HG03442 (cell line): ENCODE data around the gene CLEC4C.
"Not testable (repeated sequence)": the region's sequence is repeated elsewhere in the genome, so short reads cannot be mapped to it uniquely, and the experiment has no call there.

ENCODE experiments used
- ATAC-seq: cut with Tn5 transposase; IDR thresholded peaks from one replicate; pipeline ENCODE4 v1.9.1; 2021; ENCODE audit warnings: mild to moderate bottlenecking, moderate library complexity; ENCODE audit not compliant: unreplicated experiment

CLEC4C gene, protein sequence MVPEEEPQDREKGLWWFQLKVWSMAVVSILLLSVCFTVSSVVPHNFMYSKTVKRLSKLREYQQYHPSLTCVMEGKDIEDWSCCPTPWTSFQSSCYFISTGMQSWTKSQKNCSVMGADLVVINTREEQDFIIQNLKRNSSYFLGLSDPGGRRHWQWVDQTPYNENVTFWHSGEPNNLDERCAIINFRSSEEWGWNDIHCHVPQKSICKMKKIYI

DNA sequence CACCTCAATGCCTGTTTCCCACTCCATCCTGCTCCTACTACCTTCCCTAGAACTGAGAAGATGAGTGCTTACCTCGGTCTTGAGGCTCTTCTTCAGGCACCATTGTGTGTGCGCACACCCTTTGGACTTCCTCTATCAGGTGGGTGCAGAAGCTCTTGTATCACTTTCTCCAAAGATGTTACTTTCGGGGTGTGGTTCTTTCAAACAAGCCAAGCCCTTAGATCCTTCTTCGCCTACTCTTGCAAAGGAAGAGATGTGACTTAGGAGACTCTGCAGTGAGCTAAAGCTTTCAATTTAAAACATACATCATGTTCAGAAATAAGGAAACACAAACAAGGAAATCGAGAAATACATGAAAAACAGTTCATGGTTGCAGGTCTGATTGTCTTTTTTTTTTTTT is at the start of gene CLEC4C:
Gene CLEC4C (minus strand): TSS at position 130 of the 400 bp plus-strand sequence. CDS start 27 bp downstream, at position 103.
- no peak for ATAC-seq

GRCh38 chr12:7793211-7793610 is 46.0 kb upstream of the CLEC4C start:
- no peak for ATAC-seq

GRCh38 chr12:7788884-7789528 is 41.8 kb upstream of the CLEC4C start, which contains the start of gene NANOG:
NANOG (plus strand) TSS chr12:7789402; CDS start chr12:7789615, 213 bp downstream.
- not testable (repeated sequence) for ATAC-seq

- no peak for ATAC-seq
Measured at GRCh38 chr12:7788294-7788660, 41.1 kb upstream of the CLEC4C start.

- ATAC-seq: no peak
Measured at GRCh38 chr12:7787574-7788293, 40.6 kb upstream of the CLEC4C start.

- ATAC-seq: no peak
Measured at GRCh38 chr12:7784701-7785100, 37.5 kb upstream of the CLEC4C start.

- ATAC-seq: not testable (repeated sequence)
Measured at GRCh38 chr12:7783433-7783832, 36.3 kb upstream of the CLEC4C start.

GRCh38 chr12:7782055-7782454 is 34.9 kb upstream of the CLEC4C start:
- no peak for ATAC-seq

GRCh38 chr12:7781274-7781673 is 34.1 kb upstream of the CLEC4C start:
- no peak for ATAC-seq

DNA sequence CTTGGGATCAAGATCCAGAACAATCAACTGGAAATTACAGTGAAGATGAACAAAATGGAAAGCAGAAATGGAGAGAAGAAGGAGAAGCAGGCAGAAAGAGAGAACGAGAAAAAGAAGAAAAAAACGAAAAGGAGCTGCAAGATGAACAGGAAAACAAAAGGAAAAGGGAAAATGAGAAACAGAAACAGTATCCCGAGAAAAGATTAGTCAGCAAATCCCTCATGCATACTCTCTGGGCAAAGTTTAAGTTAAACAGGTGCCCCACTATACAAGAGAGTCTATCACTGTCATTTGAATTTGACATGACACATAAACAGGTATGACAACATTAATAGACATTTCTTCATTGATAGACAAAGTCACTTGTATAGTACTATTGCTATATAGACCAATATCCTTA is 22.8 kb upstream of the CLEC4C start:
- ATAC-seq: no peak

GRCh38 chr12:7758766-7759140 is 11.6 kb upstream of the CLEC4C start:
- ATAC-seq: no peak

GRCh38 chr12:7756993-7757392 is 9.8 kb upstream of the CLEC4C start:
- no peak for ATAC-seq

- ATAC-seq: not testable (repeated sequence)
Measured at GRCh38 chr12:7755668-7756067, 8.5 kb upstream of the CLEC4C start.

- ATAC-seq: not testable (repeated sequence)
Measured at GRCh38 chr12:7751941-7752922, 5.1 kb upstream of the CLEC4C start.

- no peak for ATAC-seq
Measured at GRCh38 chr12:7751394-7751793, 4.2 kb upstream of the CLEC4C start.

DNA sequence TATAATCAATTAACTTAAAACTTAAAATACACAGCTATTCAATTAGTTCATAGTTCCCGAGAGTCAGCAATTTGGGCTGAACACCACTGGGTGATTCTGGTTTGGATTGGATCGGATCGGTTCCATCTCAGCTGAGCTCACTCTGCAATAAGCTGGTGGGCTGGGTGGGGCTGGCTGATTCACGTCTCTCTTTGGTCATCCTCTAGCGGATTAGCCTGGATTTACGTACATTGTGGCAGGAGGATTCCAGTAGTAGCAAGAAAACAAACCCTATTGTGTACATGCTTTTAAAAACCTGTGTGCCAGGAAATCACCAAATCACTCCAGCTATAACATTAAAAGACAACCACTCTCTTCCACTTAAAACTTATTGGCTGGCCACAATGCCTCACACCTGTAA is 3.2 kb upstream of the CLEC4C start:
- no peak for ATAC-seq

GRCh38 chr12:7749442-7749841 is 2.3 kb upstream of the CLEC4C start:
- no peak for ATAC-seq

- ATAC-seq: no peak
Measured at GRCh38 chr12:7748852-7749251, 1.7 kb upstream of the CLEC4C start.

DNA sequence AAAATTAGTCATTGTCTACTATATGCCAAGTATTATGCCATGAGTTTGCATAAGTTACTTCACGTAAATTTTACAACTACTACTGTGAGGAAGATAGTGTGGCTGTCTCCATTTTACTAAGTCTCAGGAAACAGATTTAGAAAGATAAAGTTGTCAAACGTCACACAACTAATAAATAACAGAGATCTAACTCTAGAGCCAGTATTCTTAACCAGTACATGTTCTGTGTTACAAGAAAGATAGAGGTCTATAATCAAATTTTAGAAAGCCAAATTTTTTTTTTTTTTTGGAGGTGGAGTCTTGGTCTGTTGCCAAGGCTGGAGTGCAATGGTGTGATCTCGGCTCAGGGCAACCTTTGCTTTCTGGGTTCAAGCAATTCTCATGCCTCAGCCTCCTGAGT is 14.2 kb downstream of the CLEC4C start:
- no peak for ATAC-seq

DNA sequence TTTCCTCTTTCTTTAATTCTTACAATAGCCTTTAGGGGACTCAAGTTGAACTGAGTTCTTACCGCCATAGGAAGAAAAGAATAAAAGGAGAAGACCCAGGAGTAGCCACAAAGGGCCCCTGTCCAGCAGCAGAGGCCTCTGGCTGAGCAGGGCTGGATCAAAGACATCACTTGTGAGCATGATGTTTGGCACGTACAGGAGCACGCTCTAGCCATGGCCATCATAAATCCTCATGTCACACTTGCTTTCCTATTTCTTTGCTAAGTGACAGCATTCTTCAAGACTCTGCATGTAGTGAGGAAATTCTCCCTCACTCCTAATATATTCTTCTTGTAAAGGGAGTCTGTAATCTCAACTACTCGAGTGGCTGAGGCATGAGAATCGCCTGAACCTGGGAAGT is 15.7 kb downstream of the CLEC4C start:
- ATAC-seq: no peak

DNA sequence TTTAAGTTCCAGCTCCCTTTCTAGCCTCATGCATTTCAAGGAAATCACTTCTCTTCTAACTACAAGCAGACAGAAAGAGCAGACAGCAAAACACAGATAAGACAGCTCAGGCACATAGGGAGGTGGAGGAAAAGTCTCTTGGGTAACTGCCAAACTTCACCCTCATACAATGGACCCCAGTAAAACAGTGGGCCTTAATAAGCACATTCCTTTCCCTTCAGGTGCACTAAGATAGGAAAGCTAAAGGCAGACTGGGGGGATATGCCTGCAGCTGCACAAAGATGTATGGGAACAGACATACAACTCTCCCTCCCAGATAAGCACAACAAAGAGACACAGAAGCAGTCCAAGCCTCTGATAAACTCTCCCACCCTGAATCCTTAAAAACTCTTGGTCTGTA is 16.2 kb downstream of the CLEC4C start:
- not testable (repeated sequence) for ATAC-seq
